SK-N-SH (cell line): ENCODE results near the gene RCSD1. TPM values are rescaled to one million over a fixed set of nuclear protein-coding genes. Genes with fewer than 3 reads are reported as not detected.

ENCODE experiments used
- ELF1 ChIP-seq: IDR thresholded peaks from 2 replicates; pipeline ENCODE4 v1.4.0; 2012
- FOXJ3 ChIP-seq: sonication (generic); formaldehyde crosslinking; IDR thresholded peaks from 2 replicates; pipeline ENCODE4 v1.5.1; 2020; ENCODE audit warnings: mild to moderate bottlenecking, missing genetic modification reagents
- FOXM1 ChIP-seq: IDR thresholded peaks from 2 replicates; pipeline ENCODE4 v1.4.0; 2012; ENCODE audit warnings: low read depth, mild to moderate bottlenecking
- JUND ChIP-seq: IDR thresholded peaks from 2 replicates; pipeline ENCODE4 v1.4.0; 2012
- NFIC ChIP-seq: IDR thresholded peaks from 2 replicates; pipeline ENCODE4 v1.4.0; 2012; ENCODE audit warnings: borderline replicate concordance
- NRF1 ChIP-seq: IDR thresholded peaks from 2 replicates; pipeline ENCODE4 v1.6.1; 2012; ENCODE audit warnings: low read depth, mild to moderate bottlenecking, low read length
- RFX5 ChIP-seq: IDR thresholded peaks from 2 replicates; pipeline ENCODE4 v1.6.1; 2012; ENCODE audit warnings: mild to moderate bottlenecking, improper control_type of control experiment, low read length
- SIN3A ChIP-seq: IDR thresholded peaks from 2 replicates; pipeline ENCODE4 v1.6.1; 2012; ENCODE audit warnings: low read depth, mild to moderate bottlenecking, low read length, moderate library complexity, borderline replicate concordance
- SMC3 ChIP-seq: IDR thresholded peaks from 2 replicates; pipeline ENCODE4 v1.6.1; 2012; ENCODE audit warnings: low read depth, low read length, improper control_type of control experiment
- TAF1 ChIP-seq: IDR thresholded peaks from 2 replicates; pipeline ENCODE4 v1.6.1; 2012; ENCODE audit warnings: low read depth, mild to moderate bottlenecking, low read length, moderate library complexity, borderline replicate concordance
- TCF12 ChIP-seq: IDR thresholded peaks from 2 replicates; pipeline ENCODE4 v1.4.0; 2012
- polyA plus RNA-seq, 3 experiments: library from polyadenylated mRNA; depleted of rRNA; stranded (reverse); fragments of >200 nt; gene quantifications; 2 replicates each; pipeline ENCODE4 v1.2.3, GENCODE V29; 2012
- TF ChIP-seq, protein P1 (sequence below): fragments of 150-350 bp; IDR thresholded peaks from 2 replicates; pipeline ENCODE4 v1.6.1; 2017; ENCODE audit warnings: antibody characterized with exemption, low read length, low read depth, borderline replicate concordance
- TF ChIP-seq, protein P2 (sequence below): IDR thresholded peaks from 2 replicates; pipeline ENCODE4 v1.4.0; 2012; ENCODE audit warnings: low read depth
- TF ChIP-seq, protein P3 (sequence below): IDR thresholded peaks from 2 replicates; pipeline ENCODE4 v1.6.1; 2012; ENCODE audit warnings: mild to moderate bottlenecking, low read depth, low read length, moderate library complexity
- TF ChIP-seq, protein P4 (sequence below): IDR thresholded peaks from 2 replicates; pipeline ENCODE4 v1.4.0; 2012; ENCODE audit warnings: low read depth, borderline replicate concordance
- TF ChIP-seq, protein P5 (sequence below): IDR thresholded peaks from 2 replicates; pipeline ENCODE4; 2012
- TF ChIP-seq, protein P6 (sequence below): IDR thresholded peaks from 2 replicates; pipeline ENCODE4 v1.4.0; 2012; ENCODE audit warnings: low read depth, borderline replicate concordance

Gene RCSD1
- polyA plus RNA-seq, 1 of the 3 experiments (the other 2 are of a cell fraction): 0.02 TPM

DNA sequence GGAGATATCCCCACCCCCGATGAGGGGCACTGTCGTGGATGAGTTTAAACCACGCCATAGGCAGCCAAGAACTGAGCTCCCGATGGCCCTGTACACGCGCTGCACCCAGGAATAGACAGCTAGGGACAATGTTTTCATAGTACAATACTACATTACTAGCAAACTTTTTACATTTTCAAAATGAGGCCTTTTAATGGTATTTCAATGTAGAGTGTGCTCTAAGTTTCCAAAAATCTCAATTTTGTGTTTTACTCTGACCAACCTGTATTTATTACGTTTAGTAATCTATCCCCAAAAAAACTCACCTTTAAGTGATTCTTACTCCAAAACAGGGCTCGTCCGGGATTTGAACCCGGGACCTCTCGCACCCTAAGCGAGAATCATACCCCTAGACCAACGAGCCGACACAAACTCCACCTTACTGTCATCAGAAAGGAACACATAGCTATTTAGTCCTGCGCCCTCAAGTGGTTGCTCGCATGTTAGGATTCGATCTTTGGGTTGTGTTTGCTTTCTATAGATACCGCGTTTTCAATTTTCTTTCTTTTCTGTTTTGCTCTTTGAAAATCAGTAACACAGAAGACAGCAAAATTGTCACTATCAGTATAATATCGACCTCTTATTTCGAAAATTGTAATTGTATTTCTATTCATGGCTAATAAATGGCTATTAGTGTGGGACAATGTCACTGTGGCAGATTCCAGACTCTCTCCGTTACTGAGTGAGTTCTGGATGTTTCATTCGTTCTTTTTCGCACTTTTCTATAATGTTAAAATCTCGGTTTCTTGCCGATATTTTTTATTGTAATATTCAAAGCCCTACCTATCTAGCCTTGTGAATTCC, 85.3 kb downstream of the RCSD1 start (continued):
- TF ChIP-seq, protein P1, sequence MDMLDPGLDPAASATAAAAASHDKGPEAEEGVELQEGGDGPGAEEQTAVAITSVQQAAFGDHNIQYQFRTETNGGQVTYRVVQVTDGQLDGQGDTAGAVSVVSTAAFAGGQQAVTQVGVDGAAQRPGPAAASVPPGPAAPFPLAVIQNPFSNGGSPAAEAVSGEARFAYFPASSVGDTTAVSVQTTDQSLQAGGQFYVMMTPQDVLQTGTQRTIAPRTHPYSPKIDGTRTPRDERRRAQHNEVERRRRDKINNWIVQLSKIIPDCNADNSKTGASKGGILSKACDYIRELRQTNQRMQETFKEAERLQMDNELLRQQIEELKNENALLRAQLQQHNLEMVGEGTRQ: no peak
- no peak for TF ChIP-seq RFX5
- no peak for TF ChIP-seq FOXM1
- no peak for TF ChIP-seq TCF12
- TF ChIP-seq, protein P2, sequence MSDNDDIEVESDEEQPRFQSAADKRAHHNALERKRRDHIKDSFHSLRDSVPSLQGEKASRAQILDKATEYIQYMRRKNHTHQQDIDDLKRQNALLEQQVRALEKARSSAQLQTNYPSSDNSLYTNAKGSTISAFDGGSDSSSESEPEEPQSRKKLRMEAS: no peak
- no peak; the same call in 1 of the 2 replicates for TF ChIP-seq TAF1
- TF ChIP-seq, protein P3, sequence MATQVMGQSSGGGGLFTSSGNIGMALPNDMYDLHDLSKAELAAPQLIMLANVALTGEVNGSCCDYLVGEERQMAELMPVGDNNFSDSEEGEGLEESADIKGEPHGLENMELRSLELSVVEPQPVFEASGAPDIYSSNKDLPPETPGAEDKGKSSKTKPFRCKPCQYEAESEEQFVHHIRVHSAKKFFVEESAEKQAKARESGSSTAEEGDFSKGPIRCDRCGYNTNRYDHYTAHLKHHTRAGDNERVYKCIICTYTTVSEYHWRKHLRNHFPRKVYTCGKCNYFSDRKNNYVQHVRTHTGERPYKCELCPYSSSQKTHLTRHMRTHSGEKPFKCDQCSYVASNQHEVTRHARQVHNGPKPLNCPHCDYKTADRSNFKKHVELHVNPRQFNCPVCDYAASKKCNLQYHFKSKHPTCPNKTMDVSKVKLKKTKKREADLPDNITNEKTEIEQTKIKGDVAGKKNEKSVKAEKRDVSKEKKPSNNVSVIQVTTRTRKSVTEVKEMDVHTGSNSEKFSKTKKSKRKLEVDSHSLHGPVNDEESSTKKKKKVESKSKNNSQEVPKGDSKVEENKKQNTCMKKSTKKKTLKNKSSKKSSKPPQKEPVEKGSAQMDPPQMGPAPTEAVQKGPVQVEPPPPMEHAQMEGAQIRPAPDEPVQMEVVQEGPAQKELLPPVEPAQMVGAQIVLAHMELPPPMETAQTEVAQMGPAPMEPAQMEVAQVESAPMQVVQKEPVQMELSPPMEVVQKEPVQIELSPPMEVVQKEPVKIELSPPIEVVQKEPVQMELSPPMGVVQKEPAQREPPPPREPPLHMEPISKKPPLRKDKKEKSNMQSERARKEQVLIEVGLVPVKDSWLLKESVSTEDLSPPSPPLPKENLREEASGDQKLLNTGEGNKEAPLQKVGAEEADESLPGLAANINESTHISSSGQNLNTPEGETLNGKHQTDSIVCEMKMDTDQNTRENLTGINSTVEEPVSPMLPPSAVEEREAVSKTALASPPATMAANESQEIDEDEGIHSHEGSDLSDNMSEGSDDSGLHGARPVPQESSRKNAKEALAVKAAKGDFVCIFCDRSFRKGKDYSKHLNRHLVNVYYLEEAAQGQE: peak; percentile 52; the same call in 1 of the 2 replicates
- peak; percentile 31; the same call in 1 of the 2 replicates for TF ChIP-seq SMC3
- no peak for TF ChIP-seq NFIC
- TF ChIP-seq SIN3A: no peak; the same call in 1 of the 2 replicates
- no peak for TF ChIP-seq ELF1
- TF ChIP-seq JUND: no peak
- TF ChIP-seq, protein P4, sequence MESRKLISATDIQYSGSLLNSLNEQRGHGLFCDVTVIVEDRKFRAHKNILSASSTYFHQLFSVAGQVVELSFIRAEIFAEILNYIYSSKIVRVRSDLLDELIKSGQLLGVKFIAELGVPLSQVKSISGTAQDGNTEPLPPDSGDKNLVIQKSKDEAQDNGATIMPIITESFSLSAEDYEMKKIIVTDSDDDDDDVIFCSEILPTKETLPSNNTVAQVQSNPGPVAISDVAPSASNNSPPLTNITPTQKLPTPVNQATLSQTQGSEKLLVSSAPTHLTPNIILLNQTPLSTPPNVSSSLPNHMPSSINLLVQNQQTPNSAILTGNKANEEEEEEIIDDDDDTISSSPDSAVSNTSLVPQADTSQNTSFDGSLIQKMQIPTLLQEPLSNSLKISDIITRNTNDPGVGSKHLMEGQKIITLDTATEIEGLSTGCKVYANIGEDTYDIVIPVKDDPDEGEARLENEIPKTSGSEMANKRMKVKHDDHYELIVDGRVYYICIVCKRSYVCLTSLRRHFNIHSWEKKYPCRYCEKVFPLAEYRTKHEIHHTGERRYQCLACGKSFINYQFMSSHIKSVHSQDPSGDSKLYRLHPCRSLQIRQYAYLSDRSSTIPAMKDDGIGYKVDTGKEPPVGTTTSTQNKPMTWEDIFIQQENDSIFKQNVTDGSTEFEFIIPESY: no peak
- no peak for TF ChIP-seq FOXJ3 (CRISPR knock-in tag)
- no peak for TF ChIP-seq NRF1
- TF ChIP-seq, protein P5, sequence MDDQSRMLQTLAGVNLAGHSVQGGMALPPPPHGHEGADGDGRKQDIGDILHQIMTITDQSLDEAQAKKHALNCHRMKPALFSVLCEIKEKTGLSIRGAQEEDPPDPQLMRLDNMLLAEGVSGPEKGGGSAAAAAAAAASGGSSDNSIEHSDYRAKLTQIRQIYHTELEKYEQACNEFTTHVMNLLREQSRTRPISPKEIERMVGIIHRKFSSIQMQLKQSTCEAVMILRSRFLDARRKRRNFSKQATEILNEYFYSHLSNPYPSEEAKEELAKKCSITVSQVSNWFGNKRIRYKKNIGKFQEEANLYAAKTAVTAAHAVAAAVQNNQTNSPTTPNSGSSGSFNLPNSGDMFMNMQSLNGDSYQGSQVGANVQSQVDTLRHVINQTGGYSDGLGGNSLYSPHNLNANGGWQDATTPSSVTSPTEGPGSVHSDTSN: no peak
- TF ChIP-seq, protein P6, sequence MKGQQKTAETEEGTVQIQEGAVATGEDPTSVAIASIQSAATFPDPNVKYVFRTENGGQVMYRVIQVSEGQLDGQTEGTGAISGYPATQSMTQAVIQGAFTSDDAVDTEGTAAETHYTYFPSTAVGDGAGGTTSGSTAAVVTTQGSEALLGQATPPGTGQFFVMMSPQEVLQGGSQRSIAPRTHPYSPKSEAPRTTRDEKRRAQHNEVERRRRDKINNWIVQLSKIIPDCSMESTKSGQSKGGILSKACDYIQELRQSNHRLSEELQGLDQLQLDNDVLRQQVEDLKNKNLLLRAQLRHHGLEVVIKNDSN: no peak
